ENCODE measurements around the gene ACTL6A.

- TF ChIP-seq TAF1 (conservative IDR thresholded peaks at IDR 0.05), result no peak
- no peak for TF ChIP-seq CTCF (IDR thresholded peaks at IDR 0.05; ENCODE audit: low read depth, low read length, missing input control)
- TF ChIP-seq REST (IDR thresholded peaks at IDR 0.05), result no peak
- no peak for TF ChIP-seq EGR1 (IDR thresholded peaks at IDR 0.05; ENCODE audit: low read depth in 2 of 2)
- TF ChIP-seq RAD21 (IDR thresholded peaks at IDR 0.05), result no peak
- TF ChIP-seq SP1 (IDR thresholded peaks at IDR 0.05), result no peak
- no peak for TF ChIP-seq MAX (IDR thresholded peaks at IDR 0.05)
- no peak for TF ChIP-seq JUND (IDR thresholded peaks at IDR 0.05)
- no peak for TF ChIP-seq ZBTB33 (IDR thresholded peaks at IDR 0.05)
- TF ChIP-seq GABPA (IDR thresholded peaks at IDR 0.05 in 1 of 2, conservative IDR thresholded peaks at IDR 0.05 in 1 of 2), result no peak
- TF ChIP-seq ATF3 (IDR thresholded peaks at IDR 0.05), result no peak
Observed at GRCh38 chr3:179580992-179581391, 18.3 kb downstream of the ACTL6A start.

Measured in liver (tissue), 3 donors.